ENCODE measurements around the gene GH1. TPM values are rescaled to one million over a fixed set of nuclear protein-coding genes. Genes with fewer than 3 reads are reported as not detected.
"Not testable (repeated sequence)": the region's sequence is repeated elsewhere in the genome, so short reads cannot be mapped to it uniquely, and the experiment has no call there.

The GH1 gene
- total RNA-seq, result not detected

DNA sequence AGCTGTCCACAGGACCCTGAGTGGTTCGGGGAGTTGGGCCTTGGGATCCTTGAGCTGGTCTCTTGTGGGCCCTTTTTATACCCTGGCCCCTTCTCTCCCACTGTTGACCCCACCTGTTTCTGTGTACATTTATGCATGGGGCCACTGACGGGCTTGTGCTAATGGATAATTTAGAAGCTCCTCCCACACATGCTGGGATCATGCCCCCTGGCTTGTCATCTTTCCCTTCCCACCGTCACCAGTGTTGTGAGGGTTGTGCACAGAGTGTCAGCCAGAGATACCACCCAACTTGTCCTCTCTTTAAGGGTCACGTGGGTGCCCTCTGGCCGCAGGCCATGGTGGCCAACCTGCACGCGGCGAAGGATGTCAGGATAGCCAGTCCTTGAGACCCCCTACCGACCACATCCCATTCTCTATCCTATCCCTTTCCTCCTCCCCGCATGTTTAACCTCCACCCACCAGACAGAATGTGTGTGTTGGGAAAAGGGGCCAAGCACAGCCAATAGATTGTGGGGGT is at the start of gene GH1:
Gene GH1 (minus strand): TSS at position 51 of the 517 bp plus-strand sequence. CDS start 63 bp downstream, outside the sequence.
- H3K27ac ChIP-seq, ATAC-seq, H3K9me3 ChIP-seq, H3K4me3 ChIP-seq, H3K36me3 ChIP-seq, H3K4me1 ChIP-seq: not testable (repeated sequence)
- 34 to 58% methylated on average over 2 to 7 of the region's 10 CpGs for WGBS, 2 donors (ENCODE audit: low coverage in 1 of 2)
- peaks cover 20% of the 10 kb centered on the region for H3K27me3 ChIP-seq

- peaks cover 5% of the 10 kb centered on the region for H3K27me3 ChIP-seq
- no peaks in the 10 kb centered on the region for H3K9me3 ChIP-seq
- no peak for ATAC-seq
- WGBS, 2 donors (ENCODE audit: low coverage in 1 of 2), result 78 to 96% methylated on average over 9 to 13 of the region's 19 CpGs
- no peaks in the 10 kb centered on the region for H3K36me3 ChIP-seq
- H3K4me1 ChIP-seq, result peaks cover 0 to under 1% (median 0%) of the 10 kb centered on the region in 3 donors
- H3K27ac ChIP-seq, result no peak overlapping the region
- no peak overlapping the region for H3K4me3 ChIP-seq
- no peak for TF ChIP-seq POLR2A (IDR thresholded peaks at IDR 0.05)
- no peak for TF ChIP-seq POLR2AphosphoS5 (IDR thresholded peaks at IDR 0.05)
- TF ChIP-seq, protein P1, sequence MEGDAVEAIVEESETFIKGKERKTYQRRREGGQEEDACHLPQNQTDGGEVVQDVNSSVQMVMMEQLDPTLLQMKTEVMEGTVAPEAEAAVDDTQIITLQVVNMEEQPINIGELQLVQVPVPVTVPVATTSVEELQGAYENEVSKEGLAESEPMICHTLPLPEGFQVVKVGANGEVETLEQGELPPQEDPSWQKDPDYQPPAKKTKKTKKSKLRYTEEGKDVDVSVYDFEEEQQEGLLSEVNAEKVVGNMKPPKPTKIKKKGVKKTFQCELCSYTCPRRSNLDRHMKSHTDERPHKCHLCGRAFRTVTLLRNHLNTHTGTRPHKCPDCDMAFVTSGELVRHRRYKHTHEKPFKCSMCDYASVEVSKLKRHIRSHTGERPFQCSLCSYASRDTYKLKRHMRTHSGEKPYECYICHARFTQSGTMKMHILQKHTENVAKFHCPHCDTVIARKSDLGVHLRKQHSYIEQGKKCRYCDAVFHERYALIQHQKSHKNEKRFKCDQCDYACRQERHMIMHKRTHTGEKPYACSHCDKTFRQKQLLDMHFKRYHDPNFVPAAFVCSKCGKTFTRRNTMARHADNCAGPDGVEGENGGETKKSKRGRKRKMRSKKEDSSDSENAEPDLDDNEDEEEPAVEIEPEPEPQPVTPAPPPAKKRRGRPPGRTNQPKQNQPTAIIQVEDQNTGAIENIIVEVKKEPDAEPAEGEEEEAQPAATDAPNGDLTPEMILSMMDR (IDR thresholded peaks at IDR 0.05), result no peak
- TF ChIP-seq EP300 (IDR thresholded peaks at IDR 0.05), result no peak
Observed at GRCh38 chr17:63967953-63968352, 49.3 kb upstream of the GH1 start.

- H3K36me3 ChIP-seq, result no peaks in the 10 kb centered on the region
- whole genome bisulfite sequencing, 2 donors (ENCODE audit: low coverage in 1 of 2), result 59 to 88% methylated on average over 1 to 3 of the region's 11 CpGs
- peaks cover 0 to 12% (median 0%) of the 10 kb centered on the region in 3 donors for H3K4me1 ChIP-seq
- ATAC-seq, result no peak
- peaks cover under 1% of the 10 kb centered on the region for H3K27me3 ChIP-seq
- H3K27ac ChIP-seq, result no peak overlapping the region
- no peak overlapping the region for H3K4me3 ChIP-seq
- no peaks in the 10 kb centered on the region for H3K9me3 ChIP-seq
- no peak for TF ChIP-seq EP300 (IDR thresholded peaks at IDR 0.05)
- TF ChIP-seq, protein P1 (IDR thresholded peaks at IDR 0.05), result no peak
- no peak for TF ChIP-seq POLR2A (IDR thresholded peaks at IDR 0.05)
Observed at GRCh38 chr17:63966646-63967264, 48.1 kb upstream of the GH1 start.

DNA sequence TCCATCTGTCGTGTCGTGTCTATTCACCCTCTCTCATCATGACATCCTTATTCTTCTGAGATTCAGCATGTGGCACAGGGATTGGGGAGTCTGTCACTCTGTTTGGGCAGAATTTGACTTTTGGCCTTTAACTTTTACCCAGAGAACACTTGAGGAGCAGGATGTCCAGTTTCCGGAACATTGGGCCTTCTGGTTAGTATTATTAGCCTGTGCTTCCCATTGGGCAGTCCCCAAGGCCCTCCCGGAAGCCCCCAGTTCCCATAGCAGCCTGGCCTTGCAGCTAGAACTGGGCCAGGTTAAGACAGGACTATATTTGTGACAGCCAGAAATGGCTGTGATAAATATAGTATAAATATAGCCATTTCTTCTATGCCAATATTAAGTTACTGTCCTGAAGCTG is 44.5 kb upstream of the GH1 start:
- Histone ChIP-seq H3K27me3 (peaks cover 6% of the 10 kb centered on the region), H3K9me3 (no peaks in the 10 kb centered on the region), H3K27ac (peak overlapping the region in 3 of 4 donors; percentile 49 to 72 (median 68)), H3K4me3 (no peak overlapping the region), H3K4me1 (peaks cover 0 to 25% (median 0%) of the 10 kb centered on the region in 3 donors), H3K36me3 (no peaks in the 10 kb centered on the region)
- TF ChIP-seq EP300 (IDR thresholded peaks at IDR 0.05), result no peak
- TF ChIP-seq, protein P1 (IDR thresholded peaks at IDR 0.05), result no peak
- TF ChIP-seq POLR2AphosphoS5 (IDR thresholded peaks at IDR 0.05), result no peak
- no peak for TF ChIP-seq POLR2A (IDR thresholded peaks at IDR 0.05)
- WGBS, 2 donors (ENCODE audit: low coverage in 1 of 2), result 65 to 70% methylated on average over 3 to 4 of the region's 4 CpGs
- peak; percentile 29 for ATAC-seq

- Histone ChIP-seq H3K27me3 (peaks cover 6% of the 10 kb centered on the region), H3K4me1 (peaks cover 0 to 25% (median 0%) of the 10 kb centered on the region in 3 donors), H3K36me3 (no peaks in the 10 kb centered on the region), H3K9me3 (no peaks in the 10 kb centered on the region), H3K27ac (peak overlapping the region in 3 of 4 donors; percentile 49 to 72 (median 68)), H3K4me3 (no peak overlapping the region)
- 47% methylated on average over 3 of the region's 10 CpGs; no CpG with 5 or more reads in 1 of the 2 donors for WGBS, 2 donors (ENCODE audit: low coverage in 1 of 2)
- no peak for ATAC-seq
- TF ChIP-seq POLR2AphosphoS5 (IDR thresholded peaks at IDR 0.05) (no peak), POLR2A (IDR thresholded peaks at IDR 0.05) (no peak), EP300 (IDR thresholded peaks at IDR 0.05) (no peak)
- TF ChIP-seq, protein P1 (IDR thresholded peaks at IDR 0.05), result no peak
Observed at GRCh38 chr17:63962298-63962744, 43.7 kb upstream of the GH1 start.

All from gastroesophageal sphincter (tissue), 4 donors.